NCI-H2107 (cell line): Measurements from ENCODE around the gene CHRNA1.

Experiments
- DNase-seq: peaks from one replicate; lab custom pipeline; 2025; lab: John Stamatoyannopoulos, UW

The CHRNA1 gene

GRCh38 chr2:174764280-174765255, at the start of gene CHRNA1:
CHRNA1 (minus strand) TSS chr2:174764472; CDS start chr2:174764394, 78 bp downstream.
- DNase-seq, result peak; percentile 34

GRCh38 chr2:174812037-174812436, 47.8 kb upstream of the CHRNA1 start:
- DNase-seq, result no peak

DNA sequence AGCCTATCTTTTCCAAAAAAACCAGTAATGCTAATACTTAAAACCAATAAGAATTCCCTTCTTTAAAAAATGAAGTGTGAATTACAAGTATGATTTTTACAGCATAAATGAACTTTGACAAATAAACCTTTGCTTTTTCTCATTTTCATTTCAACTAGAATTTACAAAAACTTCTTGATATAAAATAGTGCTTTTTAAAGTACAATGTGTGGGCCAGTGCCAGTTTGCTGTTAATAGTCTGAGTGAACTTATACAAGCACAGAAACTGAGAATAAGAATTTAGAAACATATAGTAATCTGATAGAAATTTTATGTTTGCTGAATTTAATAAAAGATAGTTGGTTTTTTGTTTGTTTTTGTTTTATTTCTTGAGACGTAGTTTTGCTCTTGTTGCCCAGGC, 43.7 kb upstream of the CHRNA1 start:
- DNase-seq, result no peak

DNA sequence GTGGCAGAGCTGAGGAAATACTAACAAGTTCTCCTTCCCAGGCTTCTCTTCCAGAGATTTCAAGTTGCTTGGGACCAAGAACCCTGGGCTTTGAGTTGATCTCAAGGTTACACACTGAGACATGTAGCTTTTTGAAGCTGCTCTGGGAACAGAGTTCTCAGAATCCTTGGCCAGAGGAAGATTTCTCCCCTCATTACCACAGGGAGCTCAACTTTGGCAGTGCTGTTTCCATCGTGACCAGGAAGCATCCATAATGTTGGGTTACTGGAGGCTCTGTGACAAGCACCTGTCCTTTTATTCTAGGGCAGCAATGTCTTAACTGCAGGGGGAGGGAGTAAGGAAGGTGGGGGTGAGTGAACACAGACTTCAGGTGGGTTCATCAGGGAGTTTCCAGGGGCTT, 41.5 kb upstream of the CHRNA1 start:
- no peak for DNase-seq

GRCh38 chr2:174802459-174802858, 38.2 kb upstream of the CHRNA1 start:
- DNase-seq, result no peak

DNA sequence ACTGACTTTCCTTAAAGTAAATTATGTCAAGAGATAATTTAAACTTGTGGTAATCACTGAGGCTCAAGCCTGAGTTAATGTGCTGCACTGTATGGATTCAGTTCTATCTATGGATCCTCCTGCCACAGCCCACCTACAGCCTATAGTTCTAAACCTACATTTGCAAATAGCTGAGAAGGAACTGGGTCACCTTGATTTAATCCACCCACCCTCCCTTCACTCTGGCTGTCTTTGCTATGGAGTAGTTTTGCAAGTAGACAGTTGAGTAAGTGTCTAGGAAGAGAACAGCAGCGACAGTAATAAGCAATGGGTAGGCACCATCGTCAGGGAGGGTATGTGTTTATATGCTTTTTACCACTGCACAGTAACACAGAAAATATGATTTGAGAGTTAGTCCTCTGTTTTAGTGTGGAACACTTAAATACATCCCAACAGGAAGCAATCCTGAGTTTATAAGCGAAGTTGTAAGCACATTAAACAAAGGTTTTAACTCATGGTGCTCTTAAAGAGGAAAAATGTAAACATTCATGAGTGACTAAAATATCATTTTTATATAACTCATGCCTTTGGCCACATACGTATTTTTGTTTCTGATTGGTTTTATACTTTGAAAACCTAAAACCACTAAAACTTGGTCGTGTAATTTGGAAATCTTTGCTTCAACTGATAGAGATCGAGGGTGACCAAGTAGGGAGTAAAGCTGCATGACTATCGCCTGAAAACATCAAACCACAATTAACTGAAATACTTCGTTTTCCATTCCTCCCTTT, 36.3 kb upstream of the CHRNA1 start:
- DNase-seq, result no peak

GRCh38 chr2:174798801-174799200, 34.5 kb upstream of the CHRNA1 start:
- DNase-seq, result no peak

DNA sequence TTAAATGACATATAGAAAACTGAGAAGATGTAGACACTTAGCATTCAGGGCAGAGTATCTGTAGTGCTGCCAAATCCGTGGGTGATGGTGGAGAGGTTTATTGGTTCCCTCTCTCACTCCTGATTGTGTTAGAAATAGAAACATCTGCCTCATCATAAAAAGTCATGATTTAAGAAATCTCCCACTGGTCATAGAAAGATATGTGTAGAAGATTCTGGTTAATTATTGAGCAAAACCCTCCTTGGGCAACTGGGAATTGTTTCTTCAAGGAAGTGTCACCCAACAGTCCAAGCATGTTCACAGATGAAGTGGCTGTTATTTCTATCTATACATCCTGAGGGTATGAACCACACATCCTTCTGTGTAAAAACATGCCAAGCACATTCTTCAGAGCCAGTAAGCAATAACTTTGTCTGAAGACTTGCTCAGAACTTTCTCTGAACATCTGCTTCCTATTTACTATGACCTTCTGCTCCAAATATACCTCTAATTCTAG, 33.6 kb upstream of the CHRNA1 start:
- DNase-seq, result no peak

GRCh38 chr2:174796319-174796771, 32.1 kb upstream of the CHRNA1 start:
- no peak for DNase-seq

- DNase-seq, result no peak
Observed at GRCh38 chr2:174794851-174795374, 30.6 kb upstream of the CHRNA1 start.

DNA sequence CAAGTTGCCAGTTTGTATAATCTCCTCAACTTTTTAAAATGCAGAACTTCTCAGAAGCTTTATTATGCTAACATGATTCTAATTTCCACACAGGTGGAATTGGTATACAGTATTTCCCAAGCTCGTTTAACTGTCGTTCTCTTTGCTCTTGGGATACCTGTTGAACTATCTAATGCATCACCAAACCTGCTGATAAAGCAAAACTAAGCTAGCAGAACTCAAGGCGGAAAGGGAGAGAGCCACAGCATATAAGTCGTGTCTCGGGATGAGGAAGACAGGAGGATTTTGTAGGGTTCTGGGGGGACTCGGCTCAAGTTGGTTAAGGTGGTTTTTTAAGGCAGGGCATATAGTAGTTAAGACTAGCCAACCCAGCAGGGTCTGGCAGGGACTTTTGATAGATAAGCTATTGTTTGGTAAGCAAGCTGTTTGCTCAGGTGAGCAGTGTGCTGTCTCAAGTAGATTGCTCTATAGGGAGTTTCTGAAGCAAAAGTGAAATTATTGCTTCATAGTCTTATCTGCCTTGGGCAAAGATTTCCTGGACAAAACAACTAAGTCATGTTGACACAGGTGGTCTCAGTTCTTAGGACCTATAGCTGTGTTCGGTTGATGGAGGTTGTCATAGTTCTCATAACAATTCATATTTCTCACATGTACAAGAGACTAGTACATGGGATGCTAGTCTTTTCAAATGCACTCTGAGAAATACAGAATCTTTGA, 28.2 kb upstream of the CHRNA1 start:
- no peak for DNase-seq

- no peak for DNase-seq
Observed at GRCh38 chr2:174791746-174792280, 27.5 kb upstream of the CHRNA1 start.

GRCh38 chr2:174791020-174791419, 26.7 kb upstream of the CHRNA1 start:
- DNase-seq, result no peak

DNA sequence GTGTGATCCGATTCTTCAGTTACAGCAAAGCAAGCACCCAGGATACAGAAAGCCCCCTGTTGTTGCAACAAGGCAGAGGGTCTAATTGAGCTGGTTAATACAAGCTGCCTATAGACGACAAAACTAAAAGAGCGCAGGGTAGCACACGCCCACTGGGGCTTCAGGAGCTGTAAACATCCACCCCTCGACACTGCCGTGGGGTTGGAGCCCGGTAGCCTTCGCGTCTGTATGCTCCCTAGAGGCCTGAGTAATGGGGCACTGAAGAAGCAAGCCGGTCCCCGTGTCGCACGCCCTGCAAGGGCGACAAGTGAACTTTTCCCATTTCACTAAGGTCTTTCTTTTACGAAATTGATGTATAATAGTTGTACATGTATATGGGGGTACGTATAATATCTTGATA, 24.7 kb upstream of the CHRNA1 start:
- no peak for DNase-seq

- DNase-seq, result no peak
Observed at GRCh38 chr2:174788291-174788929, 24.1 kb upstream of the CHRNA1 start.

DNA sequence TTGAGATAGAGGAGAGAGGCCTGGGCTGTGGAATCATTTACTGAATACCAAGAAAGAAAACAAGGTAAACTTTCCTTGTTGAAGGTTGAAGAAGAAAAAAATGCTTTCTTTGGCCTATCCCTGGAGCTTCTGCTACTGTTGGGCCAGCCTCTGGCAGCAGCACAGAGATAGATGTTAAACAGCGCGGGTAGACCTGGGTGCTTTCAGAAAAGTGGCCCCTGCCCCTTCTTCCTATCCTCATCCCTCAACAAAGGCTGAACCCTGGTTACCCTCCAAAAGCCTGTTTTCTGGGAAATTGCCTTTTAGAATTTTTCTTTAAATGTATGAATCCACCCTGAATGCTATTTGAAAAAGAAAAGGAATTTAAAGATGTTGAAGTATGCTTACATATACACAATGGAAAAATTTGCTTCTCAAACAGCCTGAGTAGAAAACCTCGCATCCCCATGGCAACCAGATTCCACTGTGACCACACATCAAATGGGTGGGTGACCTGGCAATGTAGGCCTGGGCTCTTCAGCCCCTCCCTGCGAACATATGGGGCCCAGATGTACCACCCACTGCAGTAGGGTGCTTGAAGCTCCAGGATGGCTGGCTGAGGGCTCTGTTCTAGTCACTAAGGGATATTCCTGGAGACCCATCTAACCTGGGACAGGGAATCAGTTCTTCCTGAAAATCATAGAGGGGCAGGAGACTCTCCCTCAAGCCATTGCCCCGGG, 23.4 kb upstream of the CHRNA1 start:
- DNase-seq, result no peak

GRCh38 chr2:174786066-174786725, 21.9 kb upstream of the CHRNA1 start:
- DNase-seq, result no peak

GRCh38 chr2:174785481-174785880, 21.2 kb upstream of the CHRNA1 start:
- DNase-seq, result no peak

DNA sequence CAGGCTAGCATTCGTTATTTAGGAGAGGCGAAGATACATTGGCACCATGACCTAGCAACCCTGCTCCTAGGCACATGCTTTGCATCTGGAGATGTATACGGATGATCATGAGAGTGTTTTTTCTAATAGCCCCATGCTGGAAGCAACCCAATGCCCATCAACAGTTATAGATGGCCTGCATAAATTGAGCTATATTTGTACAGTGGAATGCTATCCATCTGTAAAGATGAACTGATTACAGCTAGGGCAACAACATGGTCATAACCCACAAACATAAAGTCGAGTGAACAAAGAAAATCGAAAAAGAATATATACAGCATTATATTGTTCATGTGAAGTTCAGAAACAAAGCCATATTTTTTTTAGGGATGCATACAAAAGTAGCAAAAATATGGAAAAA, 20.6 kb upstream of the CHRNA1 start:
- no peak for DNase-seq

DNA sequence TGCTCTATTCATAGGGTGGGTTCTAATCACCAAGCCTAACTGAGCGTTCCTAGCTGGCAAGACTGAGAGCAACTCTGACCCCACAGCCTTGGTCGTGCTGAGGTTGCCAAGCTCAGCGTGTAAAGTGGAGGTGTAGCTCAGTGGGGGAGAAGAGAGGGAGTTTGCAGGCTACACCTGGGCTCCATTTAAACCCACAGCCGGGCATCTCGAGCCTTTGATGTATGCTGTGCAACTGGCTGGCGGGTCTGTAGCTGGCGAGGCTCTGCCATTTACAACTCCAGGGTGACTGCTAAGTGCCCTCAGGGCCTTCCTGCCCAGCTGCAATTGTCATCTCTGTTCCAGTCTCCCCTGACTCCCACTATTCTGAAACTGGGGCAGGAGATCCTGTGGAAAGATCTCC, 20.0 kb upstream of the CHRNA1 start:
- DNase-seq, result no peak
